ENCODE results near the gene NR2F2. TPM values are rescaled to one million over a fixed set of nuclear protein-coding genes. Genes with fewer than 3 reads are reported as not detected.

Gene NR2F2
- total and polyA plus RNA-seq, 10 donors, result 18.6 to 256 (median 111) TPM

DNA sequence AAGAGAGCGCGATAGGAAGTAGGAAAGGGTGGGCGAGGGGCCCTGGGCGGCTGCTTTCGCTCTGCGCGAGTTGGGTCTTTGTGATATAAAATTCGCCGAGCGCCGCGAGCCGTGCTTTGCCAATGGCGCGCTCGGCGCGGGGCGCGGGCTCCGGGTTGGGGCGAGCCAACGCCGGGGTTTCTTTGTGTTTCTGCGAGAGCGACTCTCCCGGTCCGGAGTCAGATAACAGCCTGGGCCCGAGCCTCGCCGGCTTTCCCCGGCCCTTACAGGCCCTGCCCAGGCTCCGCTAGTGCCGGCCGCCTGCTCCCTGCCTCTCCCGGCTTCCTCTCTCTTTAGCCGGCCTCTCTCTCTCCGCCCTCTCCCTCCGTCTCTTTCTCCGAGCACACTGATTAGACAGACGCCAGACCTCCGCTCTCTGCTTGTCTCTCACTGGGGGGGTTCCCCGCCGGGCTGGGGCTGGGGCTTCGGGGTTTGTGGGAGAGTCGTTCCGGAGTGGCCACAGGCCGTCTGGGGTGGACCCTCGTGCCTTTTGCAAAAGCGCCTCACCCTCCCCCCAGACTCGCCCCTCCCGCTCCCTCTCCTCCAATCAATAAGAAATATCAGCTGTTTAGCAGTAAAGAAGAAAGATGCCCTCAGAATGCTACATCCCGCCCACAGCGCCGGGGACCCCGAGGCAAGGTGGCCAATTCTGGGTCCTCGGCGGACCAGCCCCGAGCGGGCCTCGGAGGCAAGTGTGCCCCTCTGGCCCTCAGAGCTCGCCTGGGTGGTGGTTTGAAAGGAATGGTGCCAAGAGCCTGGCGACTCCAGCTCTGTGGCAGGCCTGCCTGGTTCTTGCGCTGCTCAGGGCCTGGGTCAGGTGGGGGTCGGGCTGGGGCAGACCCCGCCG, 2.9 kb downstream of the NR2F2 start:
- Histone ChIP-seq H3K4me3 (peak overlapping the region; percentile 30 to 80 (median 56)), H3K4me1 (peaks cover 0 to 37% (median 2%) of the 10 kb centered on the region in 6 donors), H3K27me3 (replicated peaks in 1 of 7) (peaks cover 0 to 99% (median 34%) of the 10 kb centered on the region in 7 donors), H3K9me3 (peaks cover 0 to 21% (median 0%) of the 10 kb centered on the region in 8 donors), H3K36me3 (peaks cover 0 to 38% (median 8%) of the 10 kb centered on the region in 6 donors), H3K27ac (peak overlapping the region; percentile 72 to 93 (median 90))
- no peak for DNase-seq
- WGBS, 5 donors, result 5 to 17% (median 5%) methylated on average over 63 to 67 of the region's 67 CpGs
- TF ChIP-seq POLR2AphosphoS5 (IDR thresholded peaks at IDR 0.05) (peak in 1 of 3 donors; percentile 22), POLR2A (IDR thresholded peaks at IDR 0.05) (no peak)
- TF ChIP-seq, protein P1, sequence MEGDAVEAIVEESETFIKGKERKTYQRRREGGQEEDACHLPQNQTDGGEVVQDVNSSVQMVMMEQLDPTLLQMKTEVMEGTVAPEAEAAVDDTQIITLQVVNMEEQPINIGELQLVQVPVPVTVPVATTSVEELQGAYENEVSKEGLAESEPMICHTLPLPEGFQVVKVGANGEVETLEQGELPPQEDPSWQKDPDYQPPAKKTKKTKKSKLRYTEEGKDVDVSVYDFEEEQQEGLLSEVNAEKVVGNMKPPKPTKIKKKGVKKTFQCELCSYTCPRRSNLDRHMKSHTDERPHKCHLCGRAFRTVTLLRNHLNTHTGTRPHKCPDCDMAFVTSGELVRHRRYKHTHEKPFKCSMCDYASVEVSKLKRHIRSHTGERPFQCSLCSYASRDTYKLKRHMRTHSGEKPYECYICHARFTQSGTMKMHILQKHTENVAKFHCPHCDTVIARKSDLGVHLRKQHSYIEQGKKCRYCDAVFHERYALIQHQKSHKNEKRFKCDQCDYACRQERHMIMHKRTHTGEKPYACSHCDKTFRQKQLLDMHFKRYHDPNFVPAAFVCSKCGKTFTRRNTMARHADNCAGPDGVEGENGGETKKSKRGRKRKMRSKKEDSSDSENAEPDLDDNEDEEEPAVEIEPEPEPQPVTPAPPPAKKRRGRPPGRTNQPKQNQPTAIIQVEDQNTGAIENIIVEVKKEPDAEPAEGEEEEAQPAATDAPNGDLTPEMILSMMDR (IDR thresholded peaks at IDR 0.05 in 8 of 11, conservative IDR thresholded peaks at IDR 0.05 in 3 of 11), result no peak
- intact Hi-C loops (cut with DNase I; ENCODE audit: low total_unique reads), result no loop called here

DNA sequence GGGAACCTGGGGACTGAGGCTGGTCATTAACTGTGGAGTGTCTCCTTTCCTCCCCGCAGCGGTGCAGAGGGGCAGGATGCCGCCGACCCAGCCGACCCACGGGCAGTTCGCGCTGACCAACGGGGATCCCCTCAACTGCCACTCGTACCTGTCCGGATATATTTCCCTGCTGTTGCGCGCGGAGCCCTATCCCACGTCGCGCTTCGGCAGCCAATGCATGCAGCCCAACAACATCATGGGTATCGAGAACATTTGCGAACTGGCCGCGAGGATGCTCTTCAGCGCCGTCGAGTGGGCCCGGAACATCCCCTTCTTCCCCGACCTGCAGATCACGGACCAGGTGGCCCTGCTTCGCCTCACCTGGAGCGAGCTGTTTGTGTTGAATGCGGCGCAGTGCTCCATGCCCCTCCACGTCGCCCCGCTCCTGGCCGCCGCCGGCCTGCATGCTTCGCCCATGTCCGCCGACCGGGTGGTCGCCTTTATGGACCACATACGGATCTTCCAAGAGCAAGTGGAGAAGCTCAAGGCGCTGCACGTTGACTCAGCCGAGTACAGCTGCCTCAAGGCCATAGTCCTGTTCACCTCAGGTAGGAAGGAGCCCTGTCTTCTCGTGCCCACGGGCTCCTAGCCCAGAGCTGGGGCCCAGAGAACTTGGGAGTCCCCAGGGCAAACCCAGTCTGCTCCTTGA, 3.7 kb downstream of the NR2F2 start:
- TF ChIP-seq, protein P1 (IDR thresholded peaks at IDR 0.05 in 8 of 11, conservative IDR thresholded peaks at IDR 0.05 in 3 of 11), result no peak
- TF ChIP-seq POLR2AphosphoS5 (IDR thresholded peaks at IDR 0.05), result peak in 2 of 3 donors; percentile 65 to 68
- intact Hi-C loops (cut with DNase I; ENCODE audit: low total_unique reads), result no loop called here
- peaks cover 0 to 41% (median 8%) of the 10 kb centered on the region in 6 donors for H3K36me3 ChIP-seq
- WGBS, 5 donors, result 16 to 32% (median 18%) methylated on average over 17 to 49 of the region's 49 CpGs
- peak overlapping the region; percentile 72 to 93 (median 90) for H3K27ac ChIP-seq
- H3K9me3 ChIP-seq, result peaks cover 0 to 21% (median 0%) of the 10 kb centered on the region in 8 donors
- peak overlapping the region; percentile 30 to 80 (median 56) for H3K4me3 ChIP-seq
- H3K4me1 ChIP-seq, result peaks cover 0 to 34% (median 2%) of the 10 kb centered on the region in 6 donors
- DNase-seq, result no peak
- H3K27me3 ChIP-seq (replicated peaks in 1 of 7), result peaks cover 0 to 99% (median 33%) of the 10 kb centered on the region in 7 donors

DNA sequence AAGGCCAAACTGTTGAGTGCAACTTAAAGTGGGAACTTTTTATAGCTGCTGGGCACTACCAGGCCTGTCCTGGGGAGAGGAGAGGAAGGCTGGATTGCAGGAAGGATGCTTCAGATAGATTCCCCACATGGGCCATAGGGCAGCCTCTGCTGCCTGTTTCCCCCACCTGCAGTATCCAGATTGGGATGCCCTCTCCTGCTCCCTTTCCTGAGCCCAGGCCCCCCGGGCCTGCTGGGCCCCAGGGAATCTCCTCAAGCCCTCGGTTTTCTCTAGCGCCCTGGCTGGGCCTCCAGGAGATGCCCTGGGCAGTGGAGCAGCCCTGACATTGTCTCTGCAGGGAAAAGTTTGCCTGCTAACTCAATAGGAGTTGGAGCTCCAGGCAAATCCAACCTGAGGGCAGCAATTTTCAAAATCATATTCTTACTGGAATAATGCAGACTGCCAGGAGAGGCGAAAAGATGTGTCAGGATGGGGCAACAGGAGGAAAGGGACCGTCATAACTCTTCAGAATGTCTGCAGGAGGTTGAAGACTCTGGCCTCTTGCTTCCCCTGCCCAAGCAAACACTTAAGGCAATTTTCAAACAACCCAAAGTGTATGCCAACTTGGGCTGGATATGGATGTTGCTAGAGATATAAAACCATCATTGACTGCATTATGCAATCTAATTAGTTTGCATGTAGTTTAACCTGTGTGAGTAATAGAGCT, 4.4 kb downstream of the NR2F2 start:
- whole genome bisulfite sequencing, 5 donors, result 32 to 48% (median 37%) methylated on average over 5 of the region's 5 CpGs

More for the DNA sequence above, 4.4 kb downstream of the NR2F2 start:
- Histone ChIP-seq H3K27ac (peak overlapping the region; percentile 72 to 93 (median 90)), H3K4me1 (peaks cover 0 to 27% (median 2%) of the 10 kb centered on the region in 6 donors), H3K9me3 (peaks cover 0 to 18% (median 0%) of the 10 kb centered on the region in 8 donors), H3K4me3 (peak overlapping the region; percentile 30 to 80 (median 56)), H3K36me3 (peaks cover 0 to 41% (median 8%) of the 10 kb centered on the region in 6 donors), H3K27me3 (replicated peaks in 1 of 7) (peaks cover 0 to 99% (median 30%) of the 10 kb centered on the region in 7 donors)
- no peak for DNase-seq
- intact Hi-C loops (cut with DNase I; ENCODE audit: low total_unique reads), result no loop called here
- TF ChIP-seq, protein P1 (IDR thresholded peaks at IDR 0.05 in 8 of 11, conservative IDR thresholded peaks at IDR 0.05 in 3 of 11), result no peak
- no peak for TF ChIP-seq POLR2AphosphoS5 (IDR thresholded peaks at IDR 0.05)
- TF ChIP-seq POLR2A (IDR thresholded peaks at IDR 0.05), result no peak

Data from spleen (tissue), 11 donors.